Measurements from ENCODE around the gene CREBBP. TPM values are rescaled to one million over a fixed set of nuclear protein-coding genes. Genes with fewer than 3 reads are reported as not detected.

The CREBBP gene
- total RNA-seq, 1 donor, result 109 TPM

- Histone ChIP-seq H3K4me1 (ENCODE audit: insufficient read depth, low read length) (peaks cover 25% of the 10 kb centered on the region), H3K9me3 (ENCODE audit: low read depth, low read length) (no peaks in the 10 kb centered on the region), H3K4me3 (ENCODE audit: low read length) (no peak overlapping the region), H3K27me3 (ENCODE audit: insufficient read depth, low read length) (no peaks in the 10 kb centered on the region)
These were observed 30.6 kb downstream of the CREBBP start for GRCh38 chr16:3849751-3850543.

- Histone ChIP-seq H3K27me3 (ENCODE audit: insufficient read depth, low read length) (no peaks in the 10 kb centered on the region), H3K4me1 (ENCODE audit: insufficient read depth, low read length) (peaks cover 19% of the 10 kb centered on the region), H3K9me3 (ENCODE audit: low read depth, low read length) (no peaks in the 10 kb centered on the region), H3K4me3 (ENCODE audit: low read length) (no peak overlapping the region)
These were observed 33.9 kb downstream of the CREBBP start for GRCh38 chr16:3846595-3847091.

GRCh38 chr16:3846087-3846486, 34.4 kb downstream of the CREBBP start:
- Histone ChIP-seq H3K27me3 (ENCODE audit: insufficient read depth, low read length) (no peaks in the 10 kb centered on the region), H3K4me1 (ENCODE audit: insufficient read depth, low read length) (peaks cover 24% of the 10 kb centered on the region), H3K9me3 (ENCODE audit: low read depth, low read length) (no peaks in the 10 kb centered on the region), H3K4me3 (ENCODE audit: low read length) (no peak overlapping the region)

GRCh38 chr16:3842994-3843393, 37.5 kb downstream of the CREBBP start:
- no peaks in the 10 kb centered on the region for H3K27me3 ChIP-seq (ENCODE audit: insufficient read depth, low read length)
- H3K9me3 ChIP-seq (ENCODE audit: low read depth, low read length), result no peaks in the 10 kb centered on the region
- H3K4me3 ChIP-seq (ENCODE audit: low read length), result no peak overlapping the region
- peaks cover 30% of the 10 kb centered on the region for H3K4me1 ChIP-seq (ENCODE audit: insufficient read depth, low read length)

GRCh38 chr16:3841729-3842508, 38.6 kb downstream of the CREBBP start:
- Histone ChIP-seq H3K27me3 (ENCODE audit: insufficient read depth, low read length) (no peaks in the 10 kb centered on the region), H3K9me3 (ENCODE audit: low read depth, low read length) (no peaks in the 10 kb centered on the region), H3K4me1 (ENCODE audit: insufficient read depth, low read length) (peaks cover 30% of the 10 kb centered on the region), H3K4me3 (ENCODE audit: low read length) (no peak overlapping the region)

GRCh38 chr16:3839402-3840184, 40.9 kb downstream of the CREBBP start:
- no peaks in the 10 kb centered on the region for H3K27me3 ChIP-seq (ENCODE audit: insufficient read depth, low read length)
- no peaks in the 10 kb centered on the region for H3K9me3 ChIP-seq (ENCODE audit: low read depth, low read length)
- H3K4me3 ChIP-seq (ENCODE audit: low read length), result no peak overlapping the region
- H3K4me1 ChIP-seq (ENCODE audit: insufficient read depth, low read length), result peaks cover 30% of the 10 kb centered on the region

GRCh38 chr16:3838600-3839401, 41.7 kb downstream of the CREBBP start:
- Histone ChIP-seq H3K9me3 (ENCODE audit: low read depth, low read length) (no peaks in the 10 kb centered on the region), H3K4me1 (ENCODE audit: insufficient read depth, low read length) (peaks cover 30% of the 10 kb centered on the region), H3K4me3 (ENCODE audit: low read length) (no peak overlapping the region), H3K27me3 (ENCODE audit: insufficient read depth, low read length) (no peaks in the 10 kb centered on the region)

- peaks cover 1% of the 10 kb centered on the region for H3K9me3 ChIP-seq (ENCODE audit: low read depth, low read length)
- H3K27me3 ChIP-seq (ENCODE audit: insufficient read depth, low read length), result no peaks in the 10 kb centered on the region
- peaks cover 24% of the 10 kb centered on the region for H3K4me1 ChIP-seq (ENCODE audit: insufficient read depth, low read length)
- no peak overlapping the region for H3K4me3 ChIP-seq (ENCODE audit: low read length)
These were observed 42.5 kb downstream of the CREBBP start for GRCh38 chr16:3837851-3838586.

- Histone ChIP-seq H3K4me1 (ENCODE audit: insufficient read depth, low read length) (peaks cover 11% of the 10 kb centered on the region), H3K27me3 (ENCODE audit: insufficient read depth, low read length) (no peaks in the 10 kb centered on the region), H3K4me3 (ENCODE audit: low read length) (no peak overlapping the region), H3K9me3 (ENCODE audit: low read depth, low read length) (peaks cover 11% of the 10 kb centered on the region)
These were observed 43.9 kb downstream of the CREBBP start for GRCh38 chr16:3836641-3837040.

GRCh38 chr16:3835089-3835602, 45.4 kb downstream of the CREBBP start:
- Histone ChIP-seq H3K9me3 (ENCODE audit: low read depth, low read length) (peaks cover 11% of the 10 kb centered on the region), H3K27me3 (ENCODE audit: insufficient read depth, low read length) (no peaks in the 10 kb centered on the region), H3K4me1 (ENCODE audit: insufficient read depth, low read length) (peaks cover 4% of the 10 kb centered on the region), H3K4me3 (ENCODE audit: low read length) (no peak overlapping the region)

GRCh38 chr16:3832668-3833067, 47.8 kb downstream of the CREBBP start:
- Histone ChIP-seq H3K27me3 (ENCODE audit: insufficient read depth, low read length) (no peaks in the 10 kb centered on the region), H3K4me3 (ENCODE audit: low read length) (no peak overlapping the region), H3K4me1 (ENCODE audit: insufficient read depth, low read length) (peaks cover 7% of the 10 kb centered on the region), H3K9me3 (ENCODE audit: low read depth, low read length) (peaks cover 11% of the 10 kb centered on the region)

GRCh38 chr16:3830625-3831254, 49.8 kb downstream of the CREBBP start:
- Histone ChIP-seq H3K9me3 (ENCODE audit: low read depth, low read length) (peaks cover 11% of the 10 kb centered on the region), H3K27me3 (ENCODE audit: insufficient read depth, low read length) (no peaks in the 10 kb centered on the region), H3K4me3 (ENCODE audit: low read length) (no peak overlapping the region), H3K4me1 (ENCODE audit: insufficient read depth, low read length) (peaks cover 20% of the 10 kb centered on the region)

Data from mononuclear cell (primary cell).